Mesenchymal stem cell (in vitro differentiated cells and primary cell): ENCODE results near the gene AKT2.

Source experiments
- DNase-seq: peaks from one replicate; pipeline ENCODE4 v3.0.0-alpha.2; 2013
- H2AFZ ChIP-seq: one replicate; pipeline ENCODE4 v1.6.1; 2013; ENCODE audit warnings: low read depth, mild to moderate bottlenecking, control low read depth, inconsistent platforms, low read length, moderate library complexity
- H2AK5ac ChIP-seq: 2 replicates; pipeline ENCODE4 v1.6.1; 2013; ENCODE audit warnings: low read length, moderate library complexity, mild to moderate bottlenecking, inconsistent platforms; ENCODE audit not compliant: severe bottlenecking
- H2BK120ac ChIP-seq: one replicate; pipeline ENCODE4 v1.6.1; 2013; ENCODE audit warnings: low read depth, mild to moderate bottlenecking, inconsistent platforms, low read length, moderate library complexity
- H2BK12ac ChIP-seq, 2 experiments: one replicate each; pipeline ENCODE4 v1.6.1; 2013; ENCODE audit warnings: inconsistent platforms in 2 of 2, low read length in 2 of 2, mild to moderate bottlenecking in 2 of 2, moderate library complexity in 2 of 2, control low read depth in 1 of 2
- H2BK15ac ChIP-seq: one replicate; pipeline ENCODE4 v1.6.1; 2013; ENCODE audit warnings: mild to moderate bottlenecking, low read depth, inconsistent platforms; ENCODE audit not compliant: poor library complexity, severe bottlenecking
- H2BK5ac ChIP-seq: 2 replicates; pipeline ENCODE4 v1.6.1; 2013; ENCODE audit warnings: low read depth, mild to moderate bottlenecking, low read length, control low read depth, inconsistent platforms; ENCODE audit not compliant: poor library complexity, severe bottlenecking
- H3K14ac ChIP-seq, 2 experiments: one replicate each; pipeline ENCODE4 v1.6.1; 2013; ENCODE audit warnings: inconsistent platforms in 2 of 2, low read length in 2 of 2, control low read depth in 1 of 2, mild to moderate bottlenecking in 1 of 2, moderate library complexity in 1 of 2
- H3K18ac ChIP-seq, 2 experiments: one replicate each; pipeline ENCODE4 v1.6.1; 2013; ENCODE audit warnings: inconsistent platforms in 2 of 2, low read length in 2 of 2, control low read depth in 1 of 2, low read depth in 1 of 2, mild to moderate bottlenecking in 1 of 2
- H3K23ac ChIP-seq, 2 experiments: one replicate each; pipeline ENCODE4 v1.6.1; 2013; ENCODE audit warnings: inconsistent platforms in 2 of 2, low read length in 2 of 2, mild to moderate bottlenecking in 2 of 2, moderate library complexity in 2 of 2, control low read depth in 1 of 2
- H3K27ac ChIP-seq: 2 replicates; pipeline ENCODE4 v1.5.1; 2013; ENCODE audit warnings: mild to moderate bottlenecking, moderate library complexity, low read length, control low read depth, inconsistent platforms; ENCODE audit not compliant: poor library complexity, severe bottlenecking
- H3K27me3 ChIP-seq, 2 experiments: 2 replicates each; pipeline versions ENCODE4 v1.6.1 to v1.7.0; 2013; ENCODE audit warnings: low read length in 2 of 2, mild to moderate bottlenecking in 2 of 2, moderate library complexity in 2 of 2, control low read depth in 1 of 2, inconsistent platforms in 1 of 2; ENCODE audit not compliant: control insufficient read depth in 1 of 2, insufficient read depth in 1 of 2
- H3K36me3 ChIP-seq, 2 experiments: 2 replicates each; pipeline versions ENCODE4 v1.6.1 to v1.7.0; 2013; ENCODE audit warnings: low read length in 2 of 2, control low read depth in 1 of 2, inconsistent platforms in 1 of 2, low read depth in 1 of 2, mild to moderate bottlenecking in 1 of 2; ENCODE audit not compliant: insufficient read depth in 2 of 2, control insufficient read depth in 1 of 2
- H3K4ac ChIP-seq, 2 experiments: one replicate each; pipeline ENCODE4 v1.6.1; 2013; ENCODE audit warnings: inconsistent platforms in 2 of 2, low read length in 2 of 2, mild to moderate bottlenecking in 2 of 2, moderate library complexity in 2 of 2, control low read depth in 1 of 2, low read depth in 1 of 2
- H3K4me1 ChIP-seq: 2 replicates; pipeline ENCODE4 v1.6.1; 2013; ENCODE audit warnings: low read depth, low read length, control low read depth; ENCODE audit not compliant: control insufficient read depth, insufficient read depth
- H3K4me2 ChIP-seq: 2 replicates; pipeline ENCODE4 v1.6.1; 2013; ENCODE audit warnings: low read length, mild to moderate bottlenecking, inconsistent platforms; ENCODE audit not compliant: poor library complexity, severe bottlenecking
- H3K4me3 ChIP-seq, 2 experiments: 2 replicates each; pipeline versions ENCODE4 v1.5.1 to v1.7.0; 2013; ENCODE audit warnings: low read length in 2 of 2, mild to moderate bottlenecking in 2 of 2, control low read depth in 1 of 2, low read depth in 1 of 2; ENCODE audit not compliant: insufficient read depth in 1 of 2
- H3K79me1 ChIP-seq: replicated peaks from 2 replicates; pipeline ENCODE4 v1.6.1; 2013; ENCODE audit warnings: mild to moderate bottlenecking, control low read depth, low read length, inconsistent platforms; ENCODE audit not compliant: poor library complexity, severe bottlenecking
- H3K9ac ChIP-seq: 2 replicates; pipeline ENCODE4 v1.7.0; 2013; ENCODE audit warnings: mild to moderate bottlenecking, low read length, moderate library complexity
- H3K9me3 ChIP-seq: 2 replicates; pipeline ENCODE4 v1.7.0; 2013; ENCODE audit warnings: mild to moderate bottlenecking, low read length; ENCODE audit not compliant: control insufficient read depth
- H4K8ac ChIP-seq: one replicate; pipeline ENCODE4 v1.6.1; 2013; ENCODE audit warnings: inconsistent platforms, mild to moderate bottlenecking, low read length, moderate library complexity
- H4K91ac ChIP-seq: one replicate; pipeline ENCODE4 v1.6.1; 2013; ENCODE audit warnings: mild to moderate bottlenecking, low read length, inconsistent platforms
- WGBS: methylation state at CpG from one replicate; pipeline ENCODE4 v1.1.7; 2013; ENCODE audit warnings: mixed read lengths; 5-methylcytosine and 5-hydroxymethylcytosine counted together

The AKT2 gene

DNA sequence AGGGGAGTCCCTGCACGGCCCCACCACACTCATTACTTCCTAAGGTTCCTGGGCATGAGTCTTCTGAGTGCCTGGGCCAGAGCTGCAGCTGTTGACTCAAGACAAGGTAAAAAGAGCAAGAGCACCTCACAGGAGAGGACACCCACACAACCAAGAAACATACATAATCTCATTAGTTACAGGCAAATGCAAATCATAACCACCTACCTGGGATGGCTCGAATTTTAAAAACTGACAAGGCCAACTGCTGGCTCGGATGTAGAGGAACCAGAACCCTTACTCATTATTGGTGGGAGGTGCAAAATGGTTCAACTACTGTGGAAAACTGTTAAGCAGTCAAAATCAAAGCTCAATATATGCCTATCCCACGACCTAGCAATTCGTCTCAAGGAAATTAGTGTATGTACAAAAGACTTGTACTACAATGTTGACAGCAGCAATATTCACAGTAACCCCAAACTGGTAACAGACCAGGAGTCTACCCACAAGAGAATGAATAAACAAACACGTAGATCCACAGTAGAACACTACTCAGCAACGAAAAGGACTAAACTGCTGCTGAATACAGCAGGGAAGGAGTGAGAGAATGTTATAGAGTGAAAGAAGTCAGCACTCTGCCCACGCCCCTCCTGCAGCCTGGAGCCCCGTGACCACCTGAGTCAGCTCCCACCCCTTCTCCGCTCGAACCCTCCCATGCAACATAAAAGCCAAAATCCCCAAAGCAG is 15.8 kb downstream of the AKT2 start:
- H3K4me1 ChIP-seq, result peaks cover 19% of the 10 kb centered on the region
- H3K9me3 ChIP-seq, result no peaks in the 10 kb centered on the region
- H2BK12ac ChIP-seq, result no peak overlapping the region
- peaks cover 27 to 54% of the 10 kb centered on the region in 2 experiments for H3K36me3 ChIP-seq
- H3K4me3 ChIP-seq, result no peak overlapping the region
- H3K27me3 ChIP-seq, result no peaks in the 10 kb centered on the region
- H3K27ac ChIP-seq, result no peak overlapping the region
- no peak overlapping the region for H3K4me2 ChIP-seq
- no peak overlapping the region for H2BK5ac ChIP-seq
- no peak overlapping the region for H3K4ac ChIP-seq
- peaks cover 51% of the 10 kb centered on the region for H3K79me1 ChIP-seq
- no peak for DNase-seq
- 97% methylated on average over 9 of the region's 11 CpGs for WGBS
- H4K8ac ChIP-seq, result no peak overlapping the region
- H2AFZ ChIP-seq, result peak overlapping the region; percentile 16
- H3K18ac ChIP-seq, result no peak overlapping the region
- no peak overlapping the region for H3K23ac ChIP-seq
- no peak overlapping the region for H3K14ac ChIP-seq
- H2BK15ac ChIP-seq, result no peak overlapping the region
- no peak overlapping the region for H4K91ac ChIP-seq
- no peak overlapping the region for H2BK120ac ChIP-seq
- no peak overlapping the region for H2AK5ac ChIP-seq
- H3K9ac ChIP-seq, result no peak overlapping the region

DNA sequence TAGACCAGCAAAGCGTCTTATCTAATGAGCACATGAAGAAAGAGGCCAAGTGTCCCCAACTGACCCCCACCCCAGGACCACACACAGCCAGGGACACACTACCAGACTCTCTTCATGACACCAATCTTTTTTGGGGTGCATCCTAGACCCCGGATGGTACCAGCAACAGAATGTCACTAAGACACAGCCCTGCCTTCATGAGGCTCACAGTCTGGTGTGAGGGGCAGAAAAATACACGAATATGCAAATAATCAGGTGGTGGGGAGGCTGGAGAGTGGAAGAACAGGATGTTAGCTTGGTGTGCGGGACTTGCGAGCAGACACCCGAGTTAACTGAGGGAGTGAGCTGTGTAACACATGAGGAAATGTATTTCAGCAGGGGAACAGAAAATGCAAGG is 17.5 kb downstream of the AKT2 start:
- H4K8ac ChIP-seq, result no peak overlapping the region
- no peak overlapping the region for H2BK5ac ChIP-seq
- no peak overlapping the region for H3K14ac ChIP-seq
- no peak overlapping the region for H2BK15ac ChIP-seq
- H2AK5ac ChIP-seq, result no peak overlapping the region
- peaks cover 60% of the 10 kb centered on the region for H3K79me1 ChIP-seq
- no peak overlapping the region for H2AFZ ChIP-seq
- no peaks in the 10 kb centered on the region for H3K9me3 ChIP-seq
- H3K27ac ChIP-seq, result no peak overlapping the region
- H3K4ac ChIP-seq, result no peak overlapping the region
- peaks cover 42 to 71% of the 10 kb centered on the region in 2 experiments for H3K36me3 ChIP-seq
- H3K4me3 ChIP-seq, result no peak overlapping the region
- no peak overlapping the region for H2BK120ac ChIP-seq
- peaks cover 12% of the 10 kb centered on the region for H3K4me1 ChIP-seq
- peak overlapping the region; percentile 73 for H3K9ac ChIP-seq
- no peak overlapping the region for H3K23ac ChIP-seq
- DNase-seq, result no peak
- no peak overlapping the region for H3K18ac ChIP-seq
- H3K4me2 ChIP-seq, result no peak overlapping the region
- no peaks in the 10 kb centered on the region for H3K27me3 ChIP-seq
- H2BK12ac ChIP-seq, result no peak overlapping the region
- 91% methylated on average over 6 of the region's 6 CpGs for WGBS
- H4K91ac ChIP-seq, result no peak overlapping the region

DNA sequence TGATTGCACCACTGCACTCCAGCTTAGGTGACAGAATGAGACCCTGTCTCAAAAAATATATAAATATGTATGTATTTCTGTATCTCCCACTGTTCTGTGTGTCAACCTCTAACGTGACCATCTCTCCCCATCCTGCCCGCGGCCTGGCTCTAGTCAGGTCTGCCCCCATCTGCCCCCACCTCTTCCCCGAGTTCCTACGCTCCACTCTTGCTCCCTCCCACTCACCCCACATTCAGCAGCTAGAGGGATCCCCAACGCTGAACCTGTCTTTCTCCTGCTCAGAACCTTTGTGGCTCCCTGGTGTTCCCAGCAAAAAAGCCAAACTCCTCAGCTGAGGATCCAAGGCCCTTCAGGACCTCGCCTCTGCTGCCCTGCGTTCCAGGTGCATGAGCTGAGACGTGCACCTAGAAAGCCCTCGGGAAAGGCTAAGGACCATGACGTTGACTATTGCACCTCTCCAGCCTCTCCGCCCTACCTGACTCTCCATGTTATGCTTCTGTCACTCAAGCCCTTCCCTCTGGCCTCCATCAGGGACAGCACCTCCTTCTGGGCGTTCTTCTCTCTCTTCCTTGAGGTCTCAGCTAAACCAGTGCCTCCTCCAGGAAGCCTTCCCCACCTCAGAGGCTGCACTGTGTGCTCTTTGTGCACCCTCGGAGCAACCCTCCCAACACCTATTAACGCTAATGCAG is 18.1 kb downstream of the AKT2 start:
- Histone ChIP-seq H3K4ac (no peak overlapping the region), H3K9ac (no peak overlapping the region), H2AFZ (no peak overlapping the region), H3K4me3 (no peak overlapping the region), H3K4me1 (peaks cover 11% of the 10 kb centered on the region), H2AK5ac (no peak overlapping the region), H3K4me2 (no peak overlapping the region), H3K27me3 (no peaks in the 10 kb centered on the region), H2BK12ac (no peak overlapping the region), H3K9me3 (no peaks in the 10 kb centered on the region), H3K36me3 (peaks cover 43 to 72% of the 10 kb centered on the region in 2 experiments), H3K14ac (no peak overlapping the region), H4K8ac (no peak overlapping the region), H3K23ac (no peak overlapping the region), H3K79me1 (peaks cover 63% of the 10 kb centered on the region), H3K27ac (no peak overlapping the region), H2BK120ac (no peak overlapping the region), H2BK15ac (no peak overlapping the region), H3K18ac (no peak overlapping the region), H2BK5ac (no peak overlapping the region), H4K91ac (no peak overlapping the region)
- 91% methylated on average over 15 of the region's 15 CpGs for WGBS
- DNase-seq, result no peak

DNA sequence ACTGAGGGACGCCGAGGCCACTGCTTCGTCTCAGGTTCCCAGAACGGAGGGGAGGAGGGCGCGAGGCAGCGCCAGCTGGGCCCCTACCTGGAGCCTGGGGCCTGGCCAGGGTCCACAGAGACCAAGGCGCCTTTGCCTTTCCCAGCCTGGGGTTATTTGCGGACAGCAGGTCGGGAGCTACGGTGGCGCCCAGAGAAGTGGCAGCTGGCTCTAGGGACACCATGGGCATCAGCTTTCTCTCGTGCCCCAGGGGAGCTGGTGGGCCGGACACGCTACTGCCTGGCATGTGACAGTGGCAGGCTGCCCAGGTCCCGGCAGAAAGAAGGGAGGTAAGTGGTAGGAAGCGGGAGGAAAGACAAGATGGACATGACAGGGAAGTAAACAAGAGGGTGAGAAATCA is 19.0 kb downstream of the AKT2 start:
- no peak overlapping the region for H4K91ac ChIP-seq
- no peak overlapping the region for H3K9ac ChIP-seq
- H2BK5ac ChIP-seq, result no peak overlapping the region
- H3K14ac ChIP-seq, result peak overlapping the region in 1 of 2 experiments; percentile 14
- no peak overlapping the region for H2AK5ac ChIP-seq
- 93% methylated on average over 17 of the region's 17 CpGs for WGBS
- H2BK12ac ChIP-seq, result no peak overlapping the region
- peaks cover 10% of the 10 kb centered on the region for H3K4me1 ChIP-seq
- no peaks in the 10 kb centered on the region for H3K9me3 ChIP-seq
- peaks cover 50 to 72% of the 10 kb centered on the region in 2 experiments for H3K36me3 ChIP-seq
- H2BK15ac ChIP-seq, result no peak overlapping the region
- H2BK120ac ChIP-seq, result no peak overlapping the region
- DNase-seq, result no peak
- H3K4me3 ChIP-seq, result no peak overlapping the region
- peaks cover 63% of the 10 kb centered on the region for H3K79me1 ChIP-seq
- no peak overlapping the region for H3K18ac ChIP-seq
- no peak overlapping the region for H2AFZ ChIP-seq
- H3K27ac ChIP-seq, result no peak overlapping the region
- no peak overlapping the region for H3K23ac ChIP-seq
- no peak overlapping the region for H3K4ac ChIP-seq
- no peak overlapping the region for H3K4me2 ChIP-seq
- H3K27me3 ChIP-seq, result no peaks in the 10 kb centered on the region
- H4K8ac ChIP-seq, result no peak overlapping the region
